HFFc6 (cell line): ENCODE results near the gene NOTUM. TPM values are rescaled to one million over a fixed set of nuclear protein-coding genes. Genes with fewer than 3 reads are reported as not detected.

Source experiments
- DNase-seq: peaks from one replicate; pipeline ENCODE4 v3.0.0-alpha.2; 2018
- H3K27ac Mint-ChIP-seq: 2 replicates; pipeline ENCODE4 v1.8.0; 2020; ENCODE audit warnings: mild to moderate bottlenecking, mixed read lengths
- H3K27me3 Mint-ChIP-seq: 2 replicates; pipeline ENCODE4 v1.8.0; 2021; ENCODE audit warnings: mild to moderate bottlenecking, moderate library complexity, mixed read lengths; ENCODE audit not compliant: insufficient read depth
- H3K36me3 Mint-ChIP-seq: 2 replicates; pipeline ENCODE4 v1.8.0; 2021; ENCODE audit warnings: low read depth, mixed read lengths
- H3K4me1 Mint-ChIP-seq: 2 replicates; pipeline ENCODE4 v1.8.0; 2020; ENCODE audit warnings: low read depth, mixed read lengths
- H3K4me3 Mint-ChIP-seq: 2 replicates; pipeline ENCODE4 v1.8.0; 2020; ENCODE audit warnings: mild to moderate bottlenecking, moderate library complexity, mixed read lengths
- H3K9me3 Mint-ChIP-seq: 2 replicates; pipeline ENCODE4 v1.8.0; 2020; ENCODE audit warnings: mild to moderate bottlenecking, mixed read lengths
- CTCF ChIP-seq: fragments of 200-600 bp; sonication (generic); IDR thresholded peaks from 2 replicates; pipeline ENCODE4 v1.5.0; 2021; ENCODE audit warnings: antibody characterized with exemption, mild to moderate bottlenecking
- total RNA-seq, 6 experiments: library from RNA; stranded (reverse); fragmentation: NEBNext Ultra II Directional; extraction: Animal tissue kit (Norgen Biotek cat#: 25700); gene quantifications; 2 replicates in 1 of 6; 3 replicates in 5 of 6; pipeline ENCODE4 v1.2.3, GENCODE V29; 2021

NOTUM gene
- total RNA-seq, 6 experiments from 2014 or later, result 0.10 to 0.14 TPM; not detected in 4

GRCh38 chr17:81911969-81912368 lies 49.0 kb downstream of the NOTUM start:
- Mint-ChIP-seq H3K27me3 (no peaks in the 10 kb centered on the region), H3K4me1 (peaks cover 12% of the 10 kb centered on the region), H3K36me3 (peaks cover 32% of the 10 kb centered on the region), H3K9me3 (no peaks in the 10 kb centered on the region), H3K4me3 (no peak overlapping the region), H3K27ac (no peak overlapping the region)
- no peak for DNase-seq
- no peak for TF ChIP-seq CTCF

GRCh38 chr17:81911277-81911961 lies 49.6 kb downstream of the NOTUM start, which contains the start of gene PCYT2:
Gene PCYT2 (minus strand): TSS chr17:81911399. CDS start chr17:81911355, 44 bp downstream.
- TF ChIP-seq CTCF, result peak; percentile 44

GRCh38 chr17:81910840-81911276 lies 50.1 kb downstream of the NOTUM start:
- no peak for DNase-seq
- H3K36me3 Mint-ChIP-seq, result peaks cover 21% of the 10 kb centered on the region

More at GRCh38 chr17:81911277-81911961, 49.6 kb downstream of the NOTUM start, which contains the start of gene PCYT2:
- DNase-seq, result peak; percentile 72
- Mint-ChIP-seq H3K4me3 (peak within 1 kb of the TSS; percentile 93), H3K9me3 (no peaks in the 10 kb centered on the region), H3K4me1 (peaks cover 7% of the 10 kb centered on the region), H3K36me3 (peaks cover 26% of the 10 kb centered on the region), H3K27me3 (no peaks in the 10 kb centered on the region), H3K27ac (peak within 1 kb of the TSS; percentile 66)

GRCh38 chr17:81909966-81910839 lies 50.8 kb downstream of the NOTUM start:
- Mint-ChIP-seq H3K36me3 (peaks cover 20% of the 10 kb centered on the region), H3K4me1 (no peaks in the 10 kb centered on the region), H3K4me3 (peak overlapping the region; percentile 93), H3K9me3 (no peaks in the 10 kb centered on the region), H3K27ac (peak overlapping the region; percentile 66), H3K27me3 (no peaks in the 10 kb centered on the region)
- no peak for DNase-seq
- no peak for TF ChIP-seq CTCF

More at GRCh38 chr17:81910840-81911276, 50.1 kb downstream of the NOTUM start:
- Mint-ChIP-seq H3K4me1 (peaks cover 1% of the 10 kb centered on the region; the same call in 1 of the 2 replicates), H3K9me3 (no peaks in the 10 kb centered on the region), H3K27ac (peak overlapping the region; percentile 66; the same call in 1 of the 2 replicates), H3K27me3 (no peaks in the 10 kb centered on the region), H3K4me3 (peak overlapping the region; percentile 93)
- no peak for TF ChIP-seq CTCF

GRCh38 chr17:81909231-81909630 lies 51.8 kb downstream of the NOTUM start:
- H3K4me1 Mint-ChIP-seq, result no peaks in the 10 kb centered on the region
- peaks cover 17% of the 10 kb centered on the region for H3K36me3 Mint-ChIP-seq
- no peak overlapping the region for H3K4me3 Mint-ChIP-seq
- no peak overlapping the region for H3K27ac Mint-ChIP-seq
- TF ChIP-seq CTCF, result no peak
- no peaks in the 10 kb centered on the region for H3K27me3 Mint-ChIP-seq
- DNase-seq, result no peak
- H3K9me3 Mint-ChIP-seq, result no peaks in the 10 kb centered on the region
